Osteoblast (primary cell): ENCODE results near the gene IER3. TPM values are rescaled to one million over a fixed set of nuclear protein-coding genes. Genes with fewer than 3 reads are reported as not detected.

Experiments
- DNase-seq: peaks from one replicate; pipeline ENCODE4 v3.0.0; 2011; ENCODE audit warnings: low spot score, mixed read lengths; ENCODE audit not compliant: insufficient read length; ENCODE audit errors: missing footprints
- H2AFZ ChIP-seq: 2 replicates; pipeline ENCODE4 v1.6.0; 2011; ENCODE audit warnings: mild to moderate bottlenecking, low read length
- H3K27ac ChIP-seq: 2 replicates; pipeline ENCODE4 v1.5.1; 2011; ENCODE audit warnings: mild to moderate bottlenecking, low read depth, low read length, moderate library complexity
- H3K27me3 ChIP-seq: 2 replicates; pipeline ENCODE4 v1.6.0; 2012; ENCODE audit warnings: mild to moderate bottlenecking, control low read depth, inconsistent platforms, low read length, moderate library complexity; ENCODE audit not compliant: insufficient read depth
- H3K36me3 ChIP-seq: 2 replicates; pipeline ENCODE4 v1.5.1; 2011; ENCODE audit warnings: mild to moderate bottlenecking, low read length, control low read depth, moderate library complexity; ENCODE audit not compliant: insufficient read depth
- H3K4me1 ChIP-seq: 2 replicates; pipeline ENCODE4 v1.5.1; 2011; ENCODE audit warnings: mild to moderate bottlenecking, low read length, control low read depth, moderate library complexity; ENCODE audit not compliant: insufficient read depth
- H3K4me2 ChIP-seq: 2 replicates; pipeline ENCODE4 v1.6.0; 2011; ENCODE audit warnings: mild to moderate bottlenecking, low read length; ENCODE audit not compliant: insufficient read depth
- H3K4me3 ChIP-seq: fragments of 200-600 bp; sonication (generic); 3 replicates; pipeline ENCODE4 v1.5.1; 2012; ENCODE audit warnings: mild to moderate bottlenecking, low read length, inconsistent platforms; ENCODE audit not compliant: insufficient read depth
- H3K79me2 ChIP-seq: 2 replicates; pipeline ENCODE4 v1.6.0; 2012; ENCODE audit warnings: mild to moderate bottlenecking, low read length, control low read depth, inconsistent platforms; ENCODE audit not compliant: insufficient read depth
- H3K9me3 ChIP-seq: 2 replicates; pipeline ENCODE4 v1.5.1; 2011; ENCODE audit warnings: low read depth, low read length, control low read depth
- H4K20me1 ChIP-seq: 2 replicates; pipeline ENCODE4 v1.6.0; 2012; ENCODE audit warnings: mild to moderate bottlenecking, low read length, control low read depth; ENCODE audit not compliant: insufficient read depth
- total RNA-seq: library from RNA; depleted of rRNA; stranded (reverse); fragments of >200 nt; gene quantifications from 2 replicates; pipeline ENCODE4 v1.2.3, GENCODE V29; 2012
- TF ChIP-seq, protein P1 (sequence below): IDR thresholded peaks from 2 replicates; pipeline ENCODE4 v1.5.1; 2011; ENCODE audit warnings: mild to moderate bottlenecking, low read depth, low read length, moderate library complexity; ENCODE audit errors: extremely low read depth

Gene IER3
- total RNA-seq, 1 donor, result 54.6 TPM

DNA sequence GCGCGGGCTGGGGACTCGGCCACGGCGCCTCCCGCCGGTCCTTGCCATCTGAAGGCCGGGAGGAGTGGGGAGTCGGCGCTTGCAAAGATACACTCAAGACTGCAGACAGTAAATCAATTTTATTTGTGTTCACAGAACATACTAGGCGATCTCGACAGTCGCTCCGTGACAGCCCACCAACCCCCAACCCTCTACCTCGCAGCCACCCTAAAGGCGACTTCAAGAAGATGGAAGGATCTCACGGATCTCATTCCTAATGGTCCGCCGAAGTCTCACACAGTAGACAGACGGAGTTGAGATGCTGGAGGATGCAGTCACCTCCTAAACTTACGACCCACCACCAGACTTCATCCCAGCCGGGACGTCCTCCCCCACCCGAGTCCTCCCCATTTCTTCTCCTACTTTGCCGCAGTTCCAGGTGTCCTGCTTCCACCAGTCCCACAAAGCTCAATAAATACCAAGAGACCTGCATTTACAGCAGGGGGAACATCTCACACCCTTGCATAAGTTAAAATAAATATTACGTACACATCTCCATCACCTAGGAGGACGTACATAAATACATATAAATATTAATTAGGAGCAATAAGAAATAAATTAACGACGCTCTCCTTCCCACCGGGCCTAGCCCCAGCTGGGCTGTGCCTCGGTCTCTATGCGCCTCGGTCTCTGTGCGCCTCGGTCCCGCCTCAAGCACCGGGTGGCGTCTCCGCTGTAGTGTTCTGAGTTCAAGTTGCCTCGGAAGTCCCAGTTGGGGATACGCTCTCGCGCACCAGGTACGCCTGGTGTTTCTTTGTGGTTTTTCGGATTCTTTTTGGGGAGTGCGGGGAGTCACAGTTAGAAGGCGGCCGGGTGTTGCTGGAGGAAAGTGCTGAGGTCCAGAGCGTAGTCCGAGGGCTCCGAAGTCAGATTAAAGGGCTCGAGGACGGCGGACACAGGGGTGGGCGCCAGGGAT lies 971 bp downstream of the IER3 start:
- Histone ChIP-seq H3K4me3 (peak overlapping the region; percentile 89), H3K9me3 (no peaks in the 10 kb centered on the region), H3K36me3 (peaks cover 30% of the 10 kb centered on the region), H3K4me1 (peaks cover 31% of the 10 kb centered on the region), H3K27ac (peak overlapping the region; percentile 97), H3K27me3 (no peaks in the 10 kb centered on the region), H3K4me2 (peak overlapping the region; percentile 82), H2AFZ (no peak overlapping the region), H4K20me1 (peaks cover 11% of the 10 kb centered on the region), H3K79me2 (peaks cover 47% of the 10 kb centered on the region)
- DNase-seq, result peak; percentile 58
- TF ChIP-seq, protein P1, sequence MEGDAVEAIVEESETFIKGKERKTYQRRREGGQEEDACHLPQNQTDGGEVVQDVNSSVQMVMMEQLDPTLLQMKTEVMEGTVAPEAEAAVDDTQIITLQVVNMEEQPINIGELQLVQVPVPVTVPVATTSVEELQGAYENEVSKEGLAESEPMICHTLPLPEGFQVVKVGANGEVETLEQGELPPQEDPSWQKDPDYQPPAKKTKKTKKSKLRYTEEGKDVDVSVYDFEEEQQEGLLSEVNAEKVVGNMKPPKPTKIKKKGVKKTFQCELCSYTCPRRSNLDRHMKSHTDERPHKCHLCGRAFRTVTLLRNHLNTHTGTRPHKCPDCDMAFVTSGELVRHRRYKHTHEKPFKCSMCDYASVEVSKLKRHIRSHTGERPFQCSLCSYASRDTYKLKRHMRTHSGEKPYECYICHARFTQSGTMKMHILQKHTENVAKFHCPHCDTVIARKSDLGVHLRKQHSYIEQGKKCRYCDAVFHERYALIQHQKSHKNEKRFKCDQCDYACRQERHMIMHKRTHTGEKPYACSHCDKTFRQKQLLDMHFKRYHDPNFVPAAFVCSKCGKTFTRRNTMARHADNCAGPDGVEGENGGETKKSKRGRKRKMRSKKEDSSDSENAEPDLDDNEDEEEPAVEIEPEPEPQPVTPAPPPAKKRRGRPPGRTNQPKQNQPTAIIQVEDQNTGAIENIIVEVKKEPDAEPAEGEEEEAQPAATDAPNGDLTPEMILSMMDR, result no peak

DNA sequence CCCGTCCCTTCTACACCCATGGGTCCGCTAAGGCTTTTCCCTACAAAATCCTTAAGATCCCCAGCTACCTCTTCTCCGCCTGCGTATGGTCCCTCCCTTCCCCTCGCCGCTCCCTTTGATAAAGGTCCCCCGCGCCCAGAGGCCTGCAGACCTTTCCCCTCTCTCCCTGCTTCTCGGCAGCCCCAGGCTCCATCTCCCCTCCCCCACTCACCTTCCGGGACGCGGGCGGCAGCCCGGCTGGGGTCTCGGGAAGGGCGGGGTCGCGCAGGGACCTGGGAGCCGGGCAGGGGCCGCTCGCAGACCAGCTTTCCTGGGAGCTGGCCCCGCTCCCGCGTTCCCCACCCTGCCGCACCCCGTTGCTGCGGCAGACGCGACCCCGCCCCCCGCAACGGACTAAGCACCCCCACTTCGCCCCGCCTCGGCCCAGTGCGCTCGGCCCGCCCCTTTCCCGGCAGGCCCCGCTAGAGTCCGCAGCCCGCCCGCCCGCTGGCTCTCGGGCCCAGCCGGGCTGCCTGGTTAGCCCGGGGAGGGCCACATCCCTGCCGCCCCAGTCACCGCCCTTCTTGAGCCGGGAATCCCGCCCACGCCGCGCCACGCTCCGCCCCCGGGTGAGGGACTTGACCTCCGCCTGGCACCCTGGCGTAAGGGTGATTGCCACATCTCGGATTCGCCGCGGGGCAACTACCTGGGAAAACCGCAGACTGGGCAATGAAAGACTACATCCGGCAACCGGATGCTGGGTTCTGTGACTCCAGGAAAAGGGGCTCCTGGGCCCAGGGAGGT lies 1.8 kb downstream of the IER3 start, which contains the start of gene FLOT1:
Gene FLOT1, minus strand, starts transcription at position 372 of the 783 bp plus-strand sequence. CDS start 498 bp downstream, outside the sequence.
- H3K4me3 ChIP-seq, result peak within 1 kb of the TSS; percentile 89
- H2AFZ ChIP-seq, result no peak within 1 kb of the TSS
- DNase-seq, result peak; percentile 98
- no peaks in the 10 kb centered on the region for H3K9me3 ChIP-seq
- peaks cover 22% of the 10 kb centered on the region for H3K4me1 ChIP-seq
- peaks cover 55% of the 10 kb centered on the region for H3K79me2 ChIP-seq
- no peaks in the 10 kb centered on the region for H3K27me3 ChIP-seq
- peak within 1 kb of the TSS; percentile 82 for H3K4me2 ChIP-seq
- peak within 1 kb of the TSS; percentile 97 for H3K27ac ChIP-seq
- TF ChIP-seq, protein P1, result no peak
- H4K20me1 ChIP-seq, result peaks cover 11% of the 10 kb centered on the region
- peaks cover 39% of the 10 kb centered on the region for H3K36me3 ChIP-seq

DNA sequence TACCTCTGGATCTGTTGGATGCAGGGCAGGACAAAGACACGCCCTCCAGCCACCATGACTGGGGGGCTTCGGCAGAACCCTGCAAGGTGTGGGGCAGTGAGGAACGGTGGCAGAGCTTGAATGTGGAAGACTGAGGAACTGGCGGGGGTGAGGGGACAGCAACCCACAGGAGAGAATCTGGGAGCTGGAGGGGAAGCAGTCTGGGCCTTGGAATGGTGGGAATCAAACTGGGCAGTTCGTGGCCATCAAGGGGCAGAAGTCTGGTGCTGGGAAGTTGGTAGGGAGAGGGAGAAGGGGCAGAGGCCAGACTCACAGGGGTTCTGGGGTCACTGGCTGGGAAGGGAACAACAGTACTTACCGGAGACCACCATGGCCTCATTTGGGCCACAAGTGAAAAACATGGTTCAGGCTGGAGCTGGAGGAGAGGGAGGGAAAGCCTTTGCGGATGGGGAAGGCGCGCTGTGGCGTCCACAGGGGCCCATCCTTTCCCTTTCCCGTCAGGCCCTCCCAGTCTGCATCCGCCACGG lies 2.5 kb downstream of the IER3 start:
- Histone ChIP-seq H3K9me3 (no peaks in the 10 kb centered on the region), H2AFZ (no peak overlapping the region), H3K36me3 (peaks cover 46% of the 10 kb centered on the region), H4K20me1 (peaks cover 11% of the 10 kb centered on the region), H3K4me1 (peaks cover 18% of the 10 kb centered on the region), H3K27ac (peak overlapping the region; percentile 97), H3K4me2 (peak overlapping the region; percentile 82), H3K79me2 (peaks cover 60% of the 10 kb centered on the region), H3K27me3 (no peaks in the 10 kb centered on the region), H3K4me3 (peak overlapping the region; percentile 89)
- peak; percentile 91 for DNase-seq
- TF ChIP-seq, protein P1, result no peak
